Prostate gland (tissue), 2 donors: ENCODE measurements around the gene PNMA8A.

Experiments used
- POLR2AphosphoS5 ChIP-seq: sonication (generic); formaldehyde crosslinking; IDR thresholded peaks from one replicate; pipeline ENCODE4 v1.6.1; 2017; ENCODE audit warnings: antibody characterized with exemption
- TF ChIP-seq, protein P1 (sequence below), 4 experiments: fragments of 200-600 bp in 2 of 4; fragments of 450-650 bp in 2 of 4; sonication (generic) in 2 of 4; IDR thresholded peaks; 1 replicate in 3 of 4; 2 replicates in 1 of 4; pipeline ENCODE4 v1.5.1; 2016 to 2019; ENCODE audit warnings: antibody characterized with exemption in 4 of 4, mild to moderate bottlenecking in 2 of 4, moderate library complexity in 2 of 4

- no peak for TF ChIP-seq POLR2AphosphoS5
- TF ChIP-seq, protein P1, sequence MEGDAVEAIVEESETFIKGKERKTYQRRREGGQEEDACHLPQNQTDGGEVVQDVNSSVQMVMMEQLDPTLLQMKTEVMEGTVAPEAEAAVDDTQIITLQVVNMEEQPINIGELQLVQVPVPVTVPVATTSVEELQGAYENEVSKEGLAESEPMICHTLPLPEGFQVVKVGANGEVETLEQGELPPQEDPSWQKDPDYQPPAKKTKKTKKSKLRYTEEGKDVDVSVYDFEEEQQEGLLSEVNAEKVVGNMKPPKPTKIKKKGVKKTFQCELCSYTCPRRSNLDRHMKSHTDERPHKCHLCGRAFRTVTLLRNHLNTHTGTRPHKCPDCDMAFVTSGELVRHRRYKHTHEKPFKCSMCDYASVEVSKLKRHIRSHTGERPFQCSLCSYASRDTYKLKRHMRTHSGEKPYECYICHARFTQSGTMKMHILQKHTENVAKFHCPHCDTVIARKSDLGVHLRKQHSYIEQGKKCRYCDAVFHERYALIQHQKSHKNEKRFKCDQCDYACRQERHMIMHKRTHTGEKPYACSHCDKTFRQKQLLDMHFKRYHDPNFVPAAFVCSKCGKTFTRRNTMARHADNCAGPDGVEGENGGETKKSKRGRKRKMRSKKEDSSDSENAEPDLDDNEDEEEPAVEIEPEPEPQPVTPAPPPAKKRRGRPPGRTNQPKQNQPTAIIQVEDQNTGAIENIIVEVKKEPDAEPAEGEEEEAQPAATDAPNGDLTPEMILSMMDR (IDR thresholded peaks at IDR 0.05) = no peak
These were observed 32.6 kb upstream of the PNMA8A start for GRCh38 chr19:46503848-46504453.
